ENCODE data around the gene BTBD1.
A peak's percentile ranks its signal among the peaks of the same experiment; 100 is the strongest.
"Not testable (repeated sequence)": the region's sequence is repeated elsewhere in the genome, so short reads cannot be mapped to it uniquely, and the experiment has no call there.

The BTBD1 gene

DNA sequence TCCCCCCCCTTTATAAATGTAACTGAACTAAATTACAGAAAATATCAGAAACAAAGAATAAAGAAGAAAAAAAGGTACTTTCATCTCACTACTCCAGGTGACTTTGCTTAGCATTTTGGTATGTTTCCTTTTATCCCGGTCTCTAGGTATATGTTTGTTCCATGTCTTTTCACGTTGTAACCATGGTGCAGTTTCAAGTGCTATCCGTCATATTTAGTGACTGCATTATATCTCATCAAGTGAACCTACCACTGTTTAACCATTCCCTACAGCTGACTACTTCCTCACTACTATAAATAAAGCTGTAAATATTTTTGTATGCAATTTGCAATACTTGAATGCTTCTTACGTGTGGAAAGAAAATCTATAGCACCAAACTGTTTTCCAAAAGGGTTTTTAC is 2.2 kb downstream of the BTBD1 start:
- H3K4me3 ChIP-seq (ENCODE audit: low read depth, low read length), result peak overlapping the region; percentile 97
- no peak for DNase-seq (ENCODE audit: low read depth)

- DNase-seq (ENCODE audit: low read depth), result no peak
- H3K4me3 ChIP-seq (ENCODE audit: low read depth, low read length), result no peak overlapping the region
These were observed 3.5 kb downstream of the BTBD1 start for GRCh38 chr15:83063551-83063950.

DNA sequence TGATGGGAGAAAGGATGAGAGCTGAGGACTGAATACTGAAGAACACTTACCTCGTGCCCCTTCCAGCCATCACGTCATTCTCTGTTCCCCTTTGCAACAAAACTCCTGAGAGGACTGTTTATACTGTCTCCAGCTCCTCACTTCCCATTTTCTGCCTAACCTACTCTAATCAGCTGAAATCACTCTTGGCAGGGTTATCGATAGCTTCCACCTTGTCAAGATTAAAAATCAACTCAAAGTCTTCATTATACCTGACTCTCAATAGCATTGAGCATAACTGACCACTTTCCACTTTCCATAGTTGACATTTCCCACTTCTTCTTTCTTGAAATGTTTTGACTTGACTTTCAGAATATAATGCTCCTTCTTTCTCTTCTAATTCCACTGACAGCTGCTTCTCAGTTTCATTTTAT is 4.3 kb downstream of the BTBD1 start:
- H3K4me3 ChIP-seq (ENCODE audit: low read depth, low read length), result no peak overlapping the region
- no peak for DNase-seq (ENCODE audit: low read depth)

DNA sequence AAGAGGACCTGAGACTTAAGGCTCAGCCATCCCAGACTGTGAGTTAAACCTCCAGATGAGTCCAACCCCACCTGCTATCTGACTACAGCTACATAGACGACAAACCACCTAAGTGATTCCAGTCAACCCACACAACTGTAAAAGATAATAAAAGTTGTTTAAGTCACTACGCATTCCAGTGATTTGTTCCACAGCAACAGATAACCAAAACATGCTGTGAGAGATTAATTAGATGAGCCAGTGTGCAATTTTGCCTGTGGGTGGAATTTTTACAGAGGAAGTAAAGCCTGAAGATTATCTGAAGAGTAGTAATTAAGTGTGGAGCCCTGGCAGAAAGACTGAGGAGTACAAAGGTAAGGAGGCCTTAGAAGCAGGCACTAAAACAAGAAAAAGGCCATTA is 5.4 kb downstream of the BTBD1 start:
- no peak for DNase-seq (ENCODE audit: low read depth)
- no peak overlapping the region for H3K4me3 ChIP-seq (ENCODE audit: low read depth, low read length)

DNA sequence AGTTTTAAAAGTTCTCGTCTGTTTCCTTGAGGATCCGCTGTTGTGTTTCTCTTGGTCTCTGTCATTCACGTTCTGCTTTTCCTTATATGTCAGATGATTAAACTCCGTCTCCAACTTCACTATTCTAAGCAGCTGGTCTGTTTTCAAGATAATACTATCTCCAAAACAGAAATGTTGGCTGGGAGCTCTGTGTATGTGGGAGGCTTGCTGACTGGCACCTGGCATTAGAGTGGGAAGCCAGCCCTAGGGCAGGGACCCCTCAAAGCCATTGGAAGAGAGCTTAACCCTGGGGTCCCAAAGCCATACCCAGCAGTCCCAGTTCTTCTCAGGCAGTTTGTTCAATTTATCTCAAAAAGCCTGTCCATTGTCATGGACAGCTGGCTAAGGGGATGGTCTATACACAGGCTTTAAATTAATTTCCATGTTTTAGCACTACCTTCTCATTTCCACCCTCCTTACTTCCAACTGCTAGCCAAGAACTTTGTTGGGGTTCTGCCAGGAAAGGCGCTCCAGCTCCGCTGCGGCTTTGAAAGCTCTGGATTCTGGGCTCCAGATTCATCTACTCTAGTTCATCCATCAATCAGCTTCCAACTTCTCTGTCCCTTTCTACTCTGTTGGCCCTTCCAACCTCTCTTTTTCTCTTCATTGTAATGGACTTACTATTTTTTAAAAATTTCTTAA is 9.2 kb downstream of the BTBD1 start:
- H3K4me3 ChIP-seq (ENCODE audit: low read depth, low read length), result no peak overlapping the region
- no peak for DNase-seq (ENCODE audit: low read depth)

DNA sequence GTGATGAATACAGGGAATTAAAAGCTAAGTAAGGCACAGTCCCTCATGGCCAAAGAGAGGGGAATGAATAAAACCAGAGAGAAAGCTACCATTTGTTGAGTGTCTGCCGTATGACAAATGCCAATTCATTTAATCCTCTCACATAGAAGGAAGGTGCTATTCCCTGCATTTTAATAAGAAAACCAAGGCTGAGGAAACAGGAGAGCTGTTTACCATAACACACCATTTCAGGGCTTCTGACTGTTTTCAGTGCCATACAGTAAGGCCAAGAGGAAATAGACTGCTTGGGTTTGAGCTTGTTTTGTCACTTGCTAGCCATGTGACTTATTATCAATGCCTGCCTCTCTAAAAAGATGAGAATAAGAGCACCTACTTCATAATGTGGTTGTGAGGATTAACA is 10.1 kb downstream of the BTBD1 start:
- no peak for DNase-seq (ENCODE audit: low read depth)
- no peak overlapping the region for H3K4me3 ChIP-seq (ENCODE audit: low read depth, low read length)

- no peak overlapping the region for H3K4me3 ChIP-seq (ENCODE audit: low read depth, low read length)
- peak; percentile 51 for DNase-seq (ENCODE audit: low read depth)
These were observed 13.9 kb downstream of the BTBD1 start for GRCh38 chr15:83053151-83053550.

- peak; percentile 31 for DNase-seq (ENCODE audit: low read depth)
- no peak overlapping the region for H3K4me3 ChIP-seq (ENCODE audit: low read depth, low read length)
These were observed 20.4 kb downstream of the BTBD1 start for GRCh38 chr15:83046558-83047127.

- no peak overlapping the region for H3K4me3 ChIP-seq (ENCODE audit: low read depth, low read length)
- no peak for DNase-seq (ENCODE audit: low read depth)
These were observed 22.9 kb downstream of the BTBD1 start for GRCh38 chr15:83044156-83044555.

DNA sequence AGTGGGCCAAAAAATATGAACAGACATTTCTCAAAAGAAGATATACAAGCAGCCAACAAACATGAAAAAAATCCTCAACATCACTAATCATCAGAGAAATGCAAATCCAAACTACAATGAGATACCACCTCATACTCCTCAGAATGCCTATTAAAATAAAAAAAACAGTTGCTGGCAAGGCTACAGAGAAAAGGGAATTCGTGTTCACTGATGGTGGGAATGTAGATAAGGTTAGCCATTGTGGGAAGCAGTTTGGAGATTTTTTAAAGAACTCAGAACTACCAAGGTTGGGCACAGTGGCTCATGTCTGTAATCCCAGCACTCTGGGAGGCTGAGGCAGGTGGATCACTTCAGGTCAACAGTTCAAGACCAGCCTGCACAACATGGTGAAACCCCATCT is 27.8 kb downstream of the BTBD1 start:
- DNase-seq (ENCODE audit: low read depth), result no peak
- no peak overlapping the region for H3K4me3 ChIP-seq (ENCODE audit: low read depth, low read length)

DNA sequence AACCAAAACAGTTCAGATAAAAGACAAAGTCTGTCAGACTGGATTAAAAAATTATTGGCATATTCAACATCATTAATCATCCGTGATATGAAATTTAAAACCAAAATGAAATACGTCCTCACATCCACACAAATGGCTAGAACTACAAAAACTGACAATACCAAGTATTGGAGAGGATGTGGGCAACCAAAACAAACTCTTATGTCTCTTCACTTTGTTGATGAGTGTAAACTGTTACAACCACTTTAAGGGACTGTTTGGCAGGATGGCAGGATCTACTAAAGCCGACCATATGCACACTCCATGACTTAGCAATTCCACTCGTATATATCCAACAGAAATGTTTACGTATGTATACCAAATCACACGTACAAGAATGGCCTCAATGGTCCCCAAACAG is 30.8 kb downstream of the BTBD1 start:
- no peak overlapping the region for H3K4me3 ChIP-seq (ENCODE audit: low read depth, low read length)
- no peak for DNase-seq (ENCODE audit: low read depth)

- H3K4me3 ChIP-seq (ENCODE audit: low read depth, low read length); DNase-seq (ENCODE audit: low read depth): not testable (repeated sequence)
These were observed 35.8 kb downstream of the BTBD1 start for GRCh38 chr15:83031234-83031633.

DNA sequence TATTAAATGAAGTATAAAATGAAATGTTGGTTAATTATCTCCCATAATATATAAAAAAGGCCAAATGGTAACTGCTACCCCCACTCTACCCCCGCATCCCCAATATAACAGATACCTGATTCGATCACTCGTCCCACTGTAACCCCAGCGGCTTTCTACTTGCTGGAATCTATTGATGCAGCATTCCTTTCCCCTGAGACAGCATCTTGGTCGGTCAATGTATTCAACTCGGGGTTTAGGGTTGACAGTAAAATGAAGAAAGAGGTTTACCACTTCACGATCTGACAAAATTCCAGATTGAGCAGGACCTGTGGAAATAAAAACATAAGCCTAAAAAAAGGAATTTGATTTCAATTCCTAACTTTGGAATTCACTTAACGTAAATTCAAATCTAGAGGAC is 37.0 kb downstream of the BTBD1 start:
- DNase-seq (ENCODE audit: low read depth), result no peak
- H3K4me3 ChIP-seq (ENCODE audit: low read depth, low read length), result no peak overlapping the region

GRCh38 chr15:83018436-83018835 is 48.6 kb downstream of the BTBD1 start:
- DNase-seq (ENCODE audit: low read depth), result no peak
- no peak overlapping the region for H3K4me3 ChIP-seq (ENCODE audit: low read depth, low read length)

DNA sequence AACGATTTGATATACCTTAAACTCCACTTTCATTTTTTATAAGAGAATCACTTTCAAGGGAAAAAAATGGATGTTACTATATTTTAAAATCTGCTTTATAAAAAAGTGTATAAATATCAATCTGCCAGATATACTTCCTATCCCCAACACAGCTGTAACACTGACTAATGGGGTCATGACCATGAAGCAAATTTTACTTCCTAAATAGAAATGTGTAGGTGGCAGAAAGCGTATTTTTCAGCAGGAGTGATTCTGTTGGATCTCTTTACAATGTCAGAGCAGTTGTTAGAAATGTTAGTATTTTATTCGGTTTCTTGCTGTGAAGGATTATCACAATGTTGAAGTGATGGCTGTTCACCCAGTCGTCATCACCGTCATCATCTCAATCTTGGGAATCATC is 50.1 kb downstream of the BTBD1 start:
- DNase-seq (ENCODE audit: low read depth), result no peak
- H3K4me3 ChIP-seq (ENCODE audit: low read depth, low read length), result no peak overlapping the region

DNA sequence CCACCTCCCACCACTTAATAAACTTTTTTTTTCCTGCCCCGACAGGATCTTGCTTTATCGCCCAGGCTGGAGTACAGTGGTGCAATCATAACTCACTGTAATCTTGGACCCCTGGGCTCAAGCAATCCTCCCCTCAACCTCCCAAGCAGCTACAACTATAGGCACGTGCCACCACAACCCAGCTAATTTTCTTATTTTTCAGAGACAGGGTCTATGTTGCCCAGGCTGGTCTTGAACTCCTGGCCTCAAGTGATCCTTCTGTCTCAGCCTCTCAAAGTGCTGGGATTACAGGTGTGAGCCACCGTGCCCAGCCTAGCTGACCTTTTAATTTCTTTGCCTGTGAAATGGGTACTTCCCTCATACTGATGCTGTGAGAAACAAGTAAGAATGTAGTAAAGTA is 51.7 kb downstream of the BTBD1 start:
- no peak for DNase-seq (ENCODE audit: low read depth)
- H3K4me3 ChIP-seq (ENCODE audit: low read depth, low read length), result no peak overlapping the region

- DNase-seq (ENCODE audit: low read depth), result no peak
- no peak overlapping the region for H3K4me3 ChIP-seq (ENCODE audit: low read depth, low read length)
These were observed 52.8 kb downstream of the BTBD1 start for GRCh38 chr15:83014205-83014653.

- no peak for DNase-seq (ENCODE audit: low read depth)
- no peak overlapping the region for H3K4me3 ChIP-seq (ENCODE audit: low read depth, low read length)
These were observed 54.4 kb downstream of the BTBD1 start for GRCh38 chr15:83012636-83013035.

- DNase-seq (ENCODE audit: low read depth), result no peak
- H3K4me3 ChIP-seq (ENCODE audit: low read depth, low read length), result peak overlapping the region; percentile 99
These were observed 55.0 kb downstream of the BTBD1 start for GRCh38 chr15:83012076-83012426.

DNA sequence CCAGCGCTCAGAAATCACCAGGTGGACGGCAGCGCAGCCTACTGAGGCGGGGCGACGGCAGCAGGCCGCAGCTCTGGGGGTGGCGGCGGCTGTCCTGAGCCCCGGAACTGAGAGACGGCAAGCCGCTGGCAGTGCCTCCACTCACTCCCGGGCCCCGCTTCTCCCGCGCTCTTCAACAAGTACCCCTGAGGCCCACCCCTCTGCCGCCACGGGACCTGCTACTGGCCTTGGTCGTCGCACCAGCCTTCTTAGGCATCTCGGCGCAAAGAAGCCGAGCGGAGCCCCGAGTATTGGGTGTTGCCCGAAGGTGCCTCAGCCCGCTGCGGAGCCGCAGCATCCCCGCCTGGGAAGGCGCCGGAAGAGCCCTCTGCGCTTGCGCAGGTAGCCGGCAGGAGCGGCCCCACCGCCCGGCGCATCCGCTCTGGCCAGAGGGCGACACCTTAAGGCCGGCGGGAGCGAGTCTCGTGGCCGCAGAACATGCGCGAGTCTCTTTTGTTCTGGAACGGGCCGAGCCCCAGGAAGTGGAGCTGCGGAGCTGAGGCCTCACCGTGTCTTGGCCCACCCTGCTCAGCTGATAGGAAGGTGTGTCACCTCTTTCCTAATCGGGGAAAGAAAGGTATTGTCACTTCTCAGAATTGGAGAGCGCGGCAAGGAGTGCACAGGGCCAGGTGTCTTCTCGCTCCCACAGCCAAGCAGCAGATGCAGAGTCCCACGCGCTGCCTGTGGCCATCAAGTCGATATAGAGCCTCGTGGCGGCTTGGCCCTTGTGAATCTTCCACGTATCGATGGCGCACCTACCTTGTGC is 55.6 kb downstream of the BTBD1 start, which contains the start of gene C15orf40:
TSS of gene C15orf40 (minus strand) at position 369 of the 805 bp plus-strand sequence. CDS start at position 337, 32 bp downstream.
- peak; percentile 67 for DNase-seq (ENCODE audit: low read depth)
- H3K4me3 ChIP-seq (ENCODE audit: low read depth, low read length), result peak within 1 kb of the TSS; percentile 99
